ENCODE data around the gene GPR26.

DNA sequence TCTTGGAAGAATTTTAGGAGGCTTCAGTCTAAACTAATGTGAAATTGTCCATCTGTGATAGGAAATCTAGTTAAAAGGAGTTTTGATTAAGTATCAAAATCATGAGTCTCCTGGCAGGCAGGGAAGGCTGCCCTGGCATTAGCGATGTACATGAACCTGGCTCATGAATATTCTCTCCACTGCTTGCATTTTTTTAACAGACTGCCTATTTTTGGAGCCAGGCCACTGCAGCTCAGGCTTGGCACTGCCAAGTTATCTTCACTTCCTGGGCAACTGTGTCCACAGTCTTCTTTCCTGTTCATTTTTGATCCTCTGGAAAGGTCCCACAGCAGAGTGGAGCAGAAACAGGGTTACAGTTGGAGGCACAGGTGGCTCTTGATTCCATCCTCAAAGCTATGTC is 7.0 kb downstream of the GPR26 start:
- TF ChIP-seq EZH2 (IDR thresholded peaks at IDR 0.05), result no peak
- TF ChIP-seq POLR2AphosphoS5 (IDR thresholded peaks at IDR 0.05; ENCODE audit: borderline replicate concordance, low read depth, low read length), result no peak
